OCI-LY1 (cell line): ENCODE measurements around the gene MCM8.

Source experiments
- H2AFZ ChIP-seq: fragments of 200-600 bp; sonication (generic), shearing (Covaris generic); 2 replicates; pipeline ENCODE4 v1.6.0; 2014; ENCODE audit warnings: antibody characterized with exemption, mild to moderate bottlenecking, low read length
- H3F3A ChIP-seq: fragments of 200-600 bp; sonication (generic), shearing (Covaris generic); 2 replicates; pipeline ENCODE4 v1.6.0; 2014; ENCODE audit warnings: mild to moderate bottlenecking, antibody characterized with exemption, low read length, moderate library complexity; ENCODE audit not compliant: insufficient read depth
- H3K27ac ChIP-seq: fragments of 200-600 bp; sonication (generic); 2 replicates; pipeline ENCODE4 v1.5.1; 2014; ENCODE audit warnings: low read length, mixed run types, mild to moderate bottlenecking, low read depth; ENCODE audit not compliant: poor library complexity, severe bottlenecking
- H3K27me3 ChIP-seq: fragments of 200-600 bp; sonication (generic); 2 replicates; pipeline ENCODE4 v1.6.0; 2014; ENCODE audit warnings: antibody characterized with exemption, mild to moderate bottlenecking, low read length, moderate library complexity; ENCODE audit not compliant: insufficient read depth
- H3K36me3 ChIP-seq: fragments of 200-600 bp; sonication (generic); 2 replicates; pipeline ENCODE4 v1.6.1; 2014; ENCODE audit warnings: mild to moderate bottlenecking, antibody characterized with exemption, low read length, moderate library complexity, mixed read lengths; ENCODE audit not compliant: insufficient read depth
- H3K4me1 ChIP-seq: fragments of 200-600 bp; sonication (generic); 2 replicates; pipeline ENCODE4 v1.5.1; 2014; ENCODE audit warnings: mild to moderate bottlenecking, low read length, moderate library complexity; ENCODE audit not compliant: insufficient read depth, severe bottlenecking
- H3K4me2 ChIP-seq: fragments of 200-600 bp; sonication (generic), shearing (Covaris generic); 2 replicates; pipeline ENCODE4 v1.6.1; 2014; ENCODE audit warnings: low read length
- H3K4me3 ChIP-seq: fragments of 200-600 bp; sonication (generic); 2 replicates; pipeline ENCODE4 v1.5.1; 2014; ENCODE audit warnings: low read length, low read depth, mild to moderate bottlenecking, mixed read lengths; ENCODE audit not compliant: poor library complexity, severe bottlenecking
- H3K79me2 ChIP-seq: fragments of 200-600 bp; shearing (Covaris generic); 2 replicates; pipeline ENCODE4 v1.6.1; 2016; ENCODE audit warnings: mixed run types, low read length, mixed read lengths; ENCODE audit not compliant: insufficient read depth
- H3K9ac ChIP-seq: fragments of 200-600 bp; sonication (generic), shearing (Covaris generic); 2 replicates; pipeline ENCODE4 v1.6.1; 2014; ENCODE audit warnings: mild to moderate bottlenecking, low read length, mixed read lengths
- H3K9me2 ChIP-seq: fragments of 200-600 bp; sonication (generic), shearing (Covaris generic); 2 replicates; pipeline ENCODE4 v1.6.1; 2014; ENCODE audit warnings: low read depth, mild to moderate bottlenecking, low read length, mixed read lengths
- H3K9me3 ChIP-seq: fragments of 200-600 bp; shearing (Covaris generic); 2 replicates; pipeline ENCODE4 v1.6.1; 2014; ENCODE audit warnings: low read length, mixed read lengths
- H4K20me1 ChIP-seq: fragments of 200-600 bp; sonication (generic), shearing (Covaris generic); 2 replicates; pipeline ENCODE4 v1.6.0; 2016; ENCODE audit warnings: mild to moderate bottlenecking, low read length; ENCODE audit not compliant: insufficient read depth
- CTCF ChIP-seq: fragments of 200-600 bp; sonication (generic), shearing (Covaris generic); IDR thresholded peaks from 2 replicates; pipeline ENCODE4 v1.5.1; 2017; ENCODE audit warnings: mild to moderate bottlenecking, antibody characterized with exemption, low read length, moderate library complexity, mixed read lengths
- EZH2 ChIP-seq: fragments of 200-600 bp; sonication (generic), shearing (Covaris generic); IDR thresholded peaks from 2 replicates; pipeline ENCODE4 v1.8.0; 2017; ENCODE audit warnings: borderline replicate concordance, mixed run types, mild to moderate bottlenecking, antibody characterized with exemption, low read length, moderate library complexity, mixed read lengths

Gene MCM8

GRCh38 chr20:5974531-5974930 lies 24.1 kb downstream of the MCM8 start:
- H2AFZ ChIP-seq, result no peak overlapping the region
- no peak overlapping the region for H3K27ac ChIP-seq
- H3K4me1 ChIP-seq, result no peaks in the 10 kb centered on the region
- no peaks in the 10 kb centered on the region for H3K27me3 ChIP-seq
- no peak for TF ChIP-seq CTCF
- no peak for TF ChIP-seq EZH2
- H3F3A ChIP-seq, result no peaks in the 10 kb centered on the region
- no peaks in the 10 kb centered on the region for H3K9me3 ChIP-seq
- H4K20me1 ChIP-seq, result no peaks in the 10 kb centered on the region
- no peak overlapping the region for H3K4me2 ChIP-seq
- H3K36me3 ChIP-seq, result peaks cover 82% of the 10 kb centered on the region
- H3K4me3 ChIP-seq, result no peak overlapping the region
- H3K9ac ChIP-seq, result no peak overlapping the region
- H3K9me2 ChIP-seq, result no peaks in the 10 kb centered on the region
- H3K79me2 ChIP-seq, result no peaks in the 10 kb centered on the region

- Histone ChIP-seq H3K4me3 (no peak overlapping the region), H3K9me3 (no peaks in the 10 kb centered on the region), H3K36me3 (peaks cover 78% of the 10 kb centered on the region)
Observed at GRCh38 chr20:5975778-5976177, 25.3 kb downstream of the MCM8 start.

GRCh38 chr20:5977223-5977622 lies 26.8 kb downstream of the MCM8 start:
- Histone ChIP-seq H3K27me3 (no peaks in the 10 kb centered on the region), H3K36me3 (peaks cover 78% of the 10 kb centered on the region), H2AFZ (no peak overlapping the region), H3K4me3 (no peak overlapping the region), H3K9ac (no peak overlapping the region), H3K9me2 (no peaks in the 10 kb centered on the region), H3K9me3 (no peaks in the 10 kb centered on the region), H3F3A (no peaks in the 10 kb centered on the region), H3K4me1 (no peaks in the 10 kb centered on the region), H3K27ac (no peak overlapping the region), H3K4me2 (no peak overlapping the region), H3K79me2 (no peaks in the 10 kb centered on the region), H4K20me1 (no peaks in the 10 kb centered on the region)
- TF ChIP-seq CTCF, result no peak
- no peak for TF ChIP-seq EZH2

More at GRCh38 chr20:5975778-5976177, 25.3 kb downstream of the MCM8 start:
- Histone ChIP-seq H3K4me2 (no peak overlapping the region), H3K9ac (no peak overlapping the region), H3K9me2 (no peaks in the 10 kb centered on the region), H2AFZ (no peak overlapping the region), H4K20me1 (no peaks in the 10 kb centered on the region), H3K27me3 (no peaks in the 10 kb centered on the region), H3K4me1 (no peaks in the 10 kb centered on the region), H3K27ac (no peak overlapping the region), H3K79me2 (no peaks in the 10 kb centered on the region), H3F3A (no peaks in the 10 kb centered on the region)
- no peak for TF ChIP-seq CTCF
- no peak for TF ChIP-seq EZH2
